ENCODE measurements around the gene SYT12.

DNA sequence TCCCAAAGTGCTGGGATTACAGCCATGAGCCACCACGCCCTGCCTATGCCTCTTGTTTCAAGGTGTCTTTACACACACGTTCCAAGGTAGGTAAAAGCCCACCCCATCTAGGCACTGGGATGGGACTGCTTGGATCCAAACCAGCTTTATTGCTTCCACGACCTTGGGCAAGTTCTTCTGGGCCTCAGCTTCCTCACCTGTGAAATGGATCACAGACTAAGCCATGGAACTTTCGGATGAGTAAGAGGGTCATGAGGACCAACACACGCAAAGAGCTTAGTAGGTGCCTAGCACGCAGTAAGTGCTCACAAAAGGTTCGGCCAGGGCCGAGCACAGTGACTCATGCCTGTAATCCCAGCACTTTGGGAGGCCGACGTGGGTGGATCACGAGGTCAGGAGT is 49.4 kb downstream of the SYT12 start:
- TF ChIP-seq POLR2A (IDR thresholded peaks at IDR 0.05; ENCODE audit: control extremely low read depth in 1 of 2, low read depth in 2 of 2, low read length in 2 of 2): no peak
- TF ChIP-seq EZH2 (IDR thresholded peaks at IDR 0.05; ENCODE audit: low read depth, low read length, severe bottlenecking): no peak
- TF ChIP-seq EP300 (IDR thresholded peaks at IDR 0.05; ENCODE audit: borderline replicate concordance in 1 of 2, low read depth in 2 of 2, low read length in 2 of 2): no peak
